GM06990 (cell line): ENCODE measurements around the gene PTS.

Experiments
- DNase-seq: peaks from one replicate; pipeline ENCODE4 v3.0.0-alpha.2; 2011; ENCODE audit not compliant: insufficient read length; ENCODE audit errors: extremely low read depth
- H3K27me3 ChIP-seq: replicated peaks from 2 replicates; pipeline ENCODE4 v1.6.0; 2011; ENCODE audit warnings: low read length; ENCODE audit not compliant: control insufficient read depth, insufficient read depth
- H3K36me3 ChIP-seq: 2 replicates; pipeline ENCODE4 v1.5.1; 2011; ENCODE audit warnings: low read length; ENCODE audit not compliant: control insufficient read depth, insufficient read depth
- H3K4me3 ChIP-seq: replicated peaks from 2 replicates; pipeline ENCODE4 v1.5.1; 2011; ENCODE audit warnings: low read depth, mild to moderate bottlenecking, control low read depth, low read length
- TF ChIP-seq, protein P1 (sequence below): IDR thresholded peaks from 2 replicates; pipeline ENCODE4 v1.5.1; 2011; ENCODE audit warnings: low read length, control low read depth, mild to moderate bottlenecking, inconsistent platforms; ENCODE audit not compliant: insufficient read depth, poor library complexity, severe bottlenecking

Gene PTS

DNA sequence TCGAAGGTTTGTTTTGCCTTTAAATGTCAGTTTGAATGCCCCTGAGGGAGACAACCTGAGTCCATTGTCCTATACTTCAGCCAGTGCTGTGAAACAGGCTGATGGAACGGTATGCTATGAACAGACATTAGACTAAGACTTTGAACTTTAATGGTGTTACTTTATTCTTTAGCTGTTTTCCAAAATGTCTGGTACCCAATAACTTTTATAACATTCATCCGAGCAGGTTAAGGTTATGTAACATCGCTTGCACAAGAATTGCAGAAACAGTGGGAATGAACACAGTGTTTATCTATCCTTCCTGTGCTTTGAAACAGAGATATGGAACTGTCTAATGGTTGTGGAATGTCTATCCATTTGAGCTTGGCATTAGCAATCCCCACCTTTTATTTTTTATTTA is 12.5 kb upstream of the PTS start:
- no peak for DNase-seq
- TF ChIP-seq, protein P1, sequence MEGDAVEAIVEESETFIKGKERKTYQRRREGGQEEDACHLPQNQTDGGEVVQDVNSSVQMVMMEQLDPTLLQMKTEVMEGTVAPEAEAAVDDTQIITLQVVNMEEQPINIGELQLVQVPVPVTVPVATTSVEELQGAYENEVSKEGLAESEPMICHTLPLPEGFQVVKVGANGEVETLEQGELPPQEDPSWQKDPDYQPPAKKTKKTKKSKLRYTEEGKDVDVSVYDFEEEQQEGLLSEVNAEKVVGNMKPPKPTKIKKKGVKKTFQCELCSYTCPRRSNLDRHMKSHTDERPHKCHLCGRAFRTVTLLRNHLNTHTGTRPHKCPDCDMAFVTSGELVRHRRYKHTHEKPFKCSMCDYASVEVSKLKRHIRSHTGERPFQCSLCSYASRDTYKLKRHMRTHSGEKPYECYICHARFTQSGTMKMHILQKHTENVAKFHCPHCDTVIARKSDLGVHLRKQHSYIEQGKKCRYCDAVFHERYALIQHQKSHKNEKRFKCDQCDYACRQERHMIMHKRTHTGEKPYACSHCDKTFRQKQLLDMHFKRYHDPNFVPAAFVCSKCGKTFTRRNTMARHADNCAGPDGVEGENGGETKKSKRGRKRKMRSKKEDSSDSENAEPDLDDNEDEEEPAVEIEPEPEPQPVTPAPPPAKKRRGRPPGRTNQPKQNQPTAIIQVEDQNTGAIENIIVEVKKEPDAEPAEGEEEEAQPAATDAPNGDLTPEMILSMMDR: no peak
- no peaks in the 10 kb centered on the region for H3K27me3 ChIP-seq
- no peak overlapping the region for H3K4me3 ChIP-seq
- H3K36me3 ChIP-seq: no peaks in the 10 kb centered on the region

DNA sequence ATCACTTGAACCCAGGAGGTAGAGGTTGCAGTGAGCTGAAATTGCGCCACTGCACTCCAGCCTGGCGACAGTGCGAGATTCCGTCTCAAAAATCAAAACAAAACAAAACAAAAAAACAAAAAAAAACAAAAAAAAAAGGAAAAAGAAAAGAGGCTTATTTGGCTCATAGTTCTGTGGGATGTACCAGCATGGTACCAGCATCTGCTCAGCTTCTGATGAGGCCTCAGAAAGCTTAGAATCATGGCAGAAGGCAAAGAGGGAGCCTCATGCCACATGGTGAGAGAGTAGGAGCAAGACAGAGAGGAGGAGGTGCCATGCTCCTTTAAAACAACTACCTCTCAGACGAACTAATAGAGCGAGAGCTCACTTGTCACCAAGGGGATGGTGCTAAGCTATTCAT is 10.6 kb upstream of the PTS start:
- no peaks in the 10 kb centered on the region for H3K27me3 ChIP-seq
- TF ChIP-seq, protein P1: no peak
- no peak for DNase-seq
- no peak overlapping the region for H3K4me3 ChIP-seq
- H3K36me3 ChIP-seq: no peaks in the 10 kb centered on the region

DNA sequence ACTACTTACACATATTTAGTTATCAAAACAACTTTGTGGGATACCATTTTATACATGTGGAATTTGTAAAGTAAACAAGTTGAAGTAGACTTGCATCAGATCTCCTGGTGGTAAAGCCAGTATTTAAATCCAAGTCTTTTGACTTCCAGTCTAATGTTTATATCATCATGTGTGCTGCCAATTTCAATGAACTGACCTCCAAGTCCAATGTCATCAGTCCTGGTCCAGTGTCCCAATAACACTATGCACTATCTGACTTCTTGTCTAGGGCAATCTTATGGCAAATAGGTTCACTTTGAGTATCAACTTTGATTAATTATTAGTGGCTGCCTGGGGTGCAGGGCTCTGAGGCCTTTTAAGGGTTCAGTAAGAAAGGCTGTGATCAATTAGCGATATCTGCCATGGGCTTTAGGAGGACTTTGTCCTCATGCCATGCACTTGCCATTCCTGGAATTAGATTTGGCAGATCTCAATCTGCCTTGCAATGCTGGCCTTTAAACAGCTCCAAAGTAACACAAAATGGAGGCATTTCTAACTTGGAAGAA is 9.6 kb upstream of the PTS start:
- no peak for DNase-seq
- H3K4me3 ChIP-seq: no peak overlapping the region
- H3K36me3 ChIP-seq: no peaks in the 10 kb centered on the region
- TF ChIP-seq, protein P1: no peak
- no peaks in the 10 kb centered on the region for H3K27me3 ChIP-seq

DNA sequence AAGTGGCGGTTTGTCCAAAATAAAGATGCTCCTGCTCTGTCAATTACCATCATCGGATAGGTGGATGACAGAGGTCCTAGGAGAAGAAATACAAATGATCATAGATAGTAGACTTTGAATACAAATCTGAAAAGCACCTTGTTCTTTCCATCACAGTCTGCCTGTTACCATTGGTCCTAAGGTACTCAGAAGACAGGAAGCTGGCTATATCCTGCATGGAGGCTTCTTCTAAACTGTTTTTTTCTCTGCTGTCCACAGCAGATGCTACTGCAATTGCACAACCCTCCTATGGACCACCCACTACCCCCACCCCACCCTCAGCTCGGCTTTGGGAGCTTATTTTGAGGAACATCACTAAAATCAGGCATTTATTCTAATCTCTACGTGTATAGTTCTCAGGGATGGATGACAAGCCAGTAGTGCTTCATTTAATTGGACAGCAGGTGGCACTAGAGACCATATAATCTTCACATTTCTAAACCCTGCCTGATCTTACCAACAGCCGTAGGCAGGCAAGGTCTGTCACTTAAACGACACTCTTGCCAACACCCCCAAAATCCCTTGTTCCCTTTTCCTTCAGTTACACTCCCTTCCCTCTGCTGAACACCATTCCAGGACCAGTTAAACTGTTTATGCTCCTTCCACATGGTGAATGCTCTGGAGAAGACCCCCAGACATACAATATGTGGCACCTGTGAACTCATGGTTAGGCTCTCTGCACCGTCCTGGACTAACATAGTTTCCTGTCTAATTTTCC is 6.6 kb upstream of the PTS start:
- no peaks in the 10 kb centered on the region for H3K27me3 ChIP-seq
- peak; percentile 24 for DNase-seq
- H3K4me3 ChIP-seq: no peak overlapping the region
- TF ChIP-seq, protein P1: peak; percentile 57
- no peaks in the 10 kb centered on the region for H3K36me3 ChIP-seq

DNA sequence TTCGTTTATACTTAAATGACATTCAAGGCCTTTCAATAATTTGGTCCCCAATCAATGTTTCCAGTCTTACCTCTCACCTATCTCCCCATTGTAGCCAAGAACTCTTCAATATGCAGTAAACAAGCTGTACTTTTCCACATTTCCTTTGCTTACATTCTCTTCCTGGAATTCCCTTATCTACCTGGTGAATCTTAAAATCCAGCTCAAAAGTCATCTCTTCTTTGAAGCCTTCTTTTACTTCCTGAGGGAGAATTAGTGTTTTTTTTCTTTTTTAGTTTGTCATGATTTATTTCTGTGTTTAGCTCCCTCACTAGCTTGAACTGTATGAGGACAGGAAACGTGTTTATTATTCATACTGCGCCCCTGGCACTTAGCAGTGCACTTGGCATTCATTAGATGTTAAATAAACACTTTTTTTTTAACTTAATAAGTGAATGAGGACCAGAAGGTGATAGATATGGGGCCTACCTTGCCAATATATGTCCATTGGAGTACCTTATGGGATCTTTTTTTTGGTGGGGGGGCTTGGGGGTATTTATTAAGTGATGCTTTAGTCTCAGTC is 4.9 kb upstream of the PTS start:
- Histone ChIP-seq H3K4me3 (no peak overlapping the region), H3K27me3 (no peaks in the 10 kb centered on the region), H3K36me3 (no peaks in the 10 kb centered on the region)
- DNase-seq: no peak
- TF ChIP-seq, protein P1: no peak

DNA sequence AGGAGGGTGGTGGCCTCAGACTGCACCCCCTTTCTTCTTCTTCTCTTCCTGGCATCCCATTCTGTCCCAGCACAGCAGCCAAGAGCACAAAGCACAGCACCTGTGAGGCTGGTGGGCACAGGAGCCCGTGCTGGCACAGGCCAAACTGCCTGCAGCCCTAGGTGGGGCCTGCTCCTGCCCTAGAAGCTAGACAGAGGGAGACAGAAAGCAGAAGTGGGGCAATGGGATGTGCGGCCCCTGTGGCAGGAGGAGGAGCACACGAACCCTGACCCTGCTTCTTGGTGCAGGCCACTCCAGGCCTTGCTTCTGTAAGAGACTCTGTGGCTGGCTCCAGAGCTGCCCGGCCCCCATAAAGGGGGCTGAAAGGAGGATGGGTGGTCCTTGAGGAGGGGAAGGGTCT is 3.9 kb upstream of the PTS start:
- H3K27me3 ChIP-seq: no peaks in the 10 kb centered on the region
- H3K4me3 ChIP-seq: no peak overlapping the region
- no peaks in the 10 kb centered on the region for H3K36me3 ChIP-seq
- DNase-seq: no peak
- TF ChIP-seq, protein P1: no peak
